Activated CD8-positive, alpha-beta memory T cell treated with anti-CD3 and anti-CD28 coated beads, Interleukin-2, amount 50 U/mL, for 1 hour (primary cell): ENCODE data around the gene COQ6.
"Not testable (repeated sequence)": the region's sequence is repeated elsewhere in the genome, so short reads cannot be mapped to it uniquely, and the experiment has no call there.

Experiments
- DNase-seq: peaks from one replicate; pipeline ENCODE4 v3.0.0-alpha.2; 2020; ENCODE audit errors: extremely low read depth

The COQ6 gene

GRCh38 chr14:73988065-73988464 is 38.0 kb downstream of the COQ6 start:
- no peak for DNase-seq

- not testable (repeated sequence) for DNase-seq
These were observed 38.6 kb downstream of the COQ6 start for GRCh38 chr14:73988656-73989055.

- no peak for DNase-seq
These were observed 41.0 kb downstream of the COQ6 start for GRCh38 chr14:73991092-73991491.

GRCh38 chr14:73994926-73995325 is 44.8 kb downstream of the COQ6 start:
- not testable (repeated sequence) for DNase-seq

GRCh38 chr14:73995977-73996378 is 45.9 kb downstream of the COQ6 start:
- DNase-seq: no peak

GRCh38 chr14:73996731-73997107 is 46.6 kb downstream of the COQ6 start:
- no peak for DNase-seq

GRCh38 chr14:73997108-73997943 is 47.2 kb downstream of the COQ6 start:
- DNase-seq: no peak

- DNase-seq: no peak
These were observed 47.9 kb downstream of the COQ6 start for GRCh38 chr14:73997944-73998447.

GRCh38 chr14:73998726-73999125 is 48.6 kb downstream of the COQ6 start:
- DNase-seq: no peak

GRCh38 chr14:74005664-74006063 is 55.6 kb downstream of the COQ6 start:
- DNase-seq: not testable (repeated sequence)

- DNase-seq: no peak
These were observed 58.9 kb downstream of the COQ6 start for GRCh38 chr14:74008843-74009499.
